Ovary (tissue), 9 donors: Measurements from ENCODE around the gene OGFOD2. TPM values are rescaled to one million over a fixed set of nuclear protein-coding genes. Genes with fewer than 3 reads are reported as not detected.

Source experiments
- DNase-seq, 5 donors: peaks; one replicate each; pipeline ENCODE4 v3.0.0-alpha.2; 2019 to 2020
- H3K27ac ChIP-seq, 2 donors: fragments of 200-600 bp; one replicate each; pipeline versions ENCODE4 v1.5.1 to v1.8.0; 2019 to 2022
- H3K27me3 ChIP-seq: fragments of 200-600 bp; one replicate; pipeline ENCODE4 v1.8.0; 2022
- H3K36me3 ChIP-seq: fragments of 200-600 bp; sonication (generic); one replicate; pipeline ENCODE4 v1.5.1; 2019
- H3K4me1 ChIP-seq: one replicate; pipeline ENCODE4 v1.8.1; 2013; ENCODE audit warnings: mild to moderate bottlenecking, moderate library complexity; ENCODE audit not compliant: insufficient read depth
- H3K4me3 ChIP-seq: fragments of 200-600 bp; sonication (generic); one replicate; pipeline ENCODE4 v1.5.1; 2017
- H3K9me3 ChIP-seq, 2 donors: fragments of 200-600 bp in 1 of 2; sonication (generic) in 1 of 2; one replicate each; pipeline versions ENCODE4 v1.5.1 to v1.8.1; 2013 to 2019; ENCODE audit warnings: mild to moderate bottlenecking in 1 of 2, moderate library complexity in 1 of 2
- CTCF ChIP-seq, 3 donors: fragments of 450-650 bp in 2 of 3; fragments of 200-600 bp in 1 of 3; IDR thresholded peaks; one replicate each; pipeline versions ENCODE4 v1.5.1 to v1.8.0; 2016 to 2022; ENCODE audit warnings: antibody characterized with exemption in 3 of 3, mild to moderate bottlenecking in 1 of 3
- EP300 ChIP-seq: sonication (generic); formaldehyde crosslinking; IDR thresholded peaks from one replicate; pipeline ENCODE4 v1.6.1; 2017; ENCODE audit warnings: antibody characterized with exemption
- POLR2A ChIP-seq: fragments of 450-650 bp; IDR thresholded peaks from one replicate; pipeline ENCODE4 v1.6.1; 2017; ENCODE audit warnings: antibody characterized with exemption, mild to moderate bottlenecking, moderate library complexity
- WGBS, 3 donors: extraction: QIAGEN DNeasy Blood & Tissue Kit in 1 of 3; methylation state at CpG; one replicate each; pipeline versions ENCODE4 v1.1.5 to v1.1.7; 2013 to 2017; 5-methylcytosine and 5-hydroxymethylcytosine counted together
- intact Hi-C, 4 donors: fragments of 100-400 bp; cut with DNase I; formaldehyde crosslinking; loops; one replicate each; pipeline versions ENCODE4 v1.11.0 to v1.15.1; 2022 to 2023
- microRNA-seq, 3 donors: library from miRNA; unstranded; fragments of <30 nt; microRNA quantifications; one replicate each; pipeline versions ENCODE4 to v1.2.0, GENCODE V29; 2019 to 2020
- polyA plus RNA-seq, 2 donors: library from polyadenylated mRNA; stranded (reverse); fragments of 200-250 nt in 1 of 2; fragments of 350-450 nt in 1 of 2; fragmentation: Illumina TruSeq in 1 of 2; extraction: RNeasy Lipid Tissue Mini Kit (QIAGEN cat#74804) in 1 of 2; gene quantifications; one replicate each; pipeline ENCODE4 v1.2.3, GENCODE V29; 2013 to 2014
- small RNA-seq: library from RNA; depleted of rRNA; stranded (forward); fragments of <200 nt; gene quantifications from one replicate; pipeline ENCODE3, GENCODE V24; 2016
- total RNA-seq, 7 donors: library from RNA; depleted of rRNA in 2 of 7; stranded (reverse); fragments of >200 nt in 2 of 7; fragmentation: NEBNext Ultra II Directional in 3 of 7; extraction: Animal tissue kit (Norgen Biotek cat#: 25700) in 3 of 7; gene quantifications; one replicate each; pipeline versions ENCODE4 v1.1.0 to v1.2.4, GENCODE V29; 2016 to 2023
- donor health status: DM: no; HTN: no; CAD: no; lungs with moderate emphysema.
- donor health status: DM: no; HTN: no; CAD: no.
- donor health status: Bipolar disorder and iron deficiency.
- donor health status: DM: yes; HTN: yes; CAD: no.
- donor health status: DM: no; HTN: no; CAD: no.
- donor health status: DM: yes; HTN: yes; CAD: no.

The OGFOD2 gene
- total and polyA plus RNA-seq, 9 donors = 1.4 to 17.6 (median 16.8) TPM

GRCh38 chr12:123026094-123026853, 51.2 kb downstream of the OGFOD2 start:
- intact Hi-C loops = no loop called here
- H3K27me3 ChIP-seq = no peaks in the 10 kb centered on the region
- TF ChIP-seq EP300 (no peak), CTCF (IDR thresholded peaks at IDR 0.05) (no peak), POLR2A (no peak)
- WGBS, 3 donors = 87 to 92% (median 87%) methylated on average over 9 of the region's 9 CpGs
- no peaks in the 10 kb centered on the region for H3K4me1 ChIP-seq
- H3K9me3 ChIP-seq = no peaks in the 10 kb centered on the region
- H3K36me3 ChIP-seq = no peaks in the 10 kb centered on the region
- no peak overlapping the region for H3K27ac ChIP-seq
- H3K4me3 ChIP-seq = no peak overlapping the region
- no peak for DNase-seq

GRCh38 chr12:123027726-123028445, 52.8 kb downstream of the OGFOD2 start:
- intact Hi-C loops = no loop called here
- no peak overlapping the region for H3K27ac ChIP-seq
- TF ChIP-seq EP300 (no peak), POLR2A (no peak), CTCF (IDR thresholded peaks at IDR 0.05) (no peak)
- H3K4me1 ChIP-seq = no peaks in the 10 kb centered on the region
- 80% methylated on average over 19 of the region's 19 CpGs for WGBS, 3 donors
- H3K4me3 ChIP-seq = no peak overlapping the region
- no peaks in the 10 kb centered on the region for H3K9me3 ChIP-seq
- no peaks in the 10 kb centered on the region for H3K27me3 ChIP-seq
- H3K36me3 ChIP-seq = no peaks in the 10 kb centered on the region
- DNase-seq = no peak

- WGBS, 3 donors = 81 to 86% (median 86%) methylated on average over 7 of the region's 7 CpGs
- H3K4me3 ChIP-seq = no peak overlapping the region
- H3K4me1 ChIP-seq = no peaks in the 10 kb centered on the region
- no peak for DNase-seq
- no peaks in the 10 kb centered on the region for H3K36me3 ChIP-seq
- no peaks in the 10 kb centered on the region for H3K27me3 ChIP-seq
- intact Hi-C loops = no loop called here
- no peaks in the 10 kb centered on the region for H3K9me3 ChIP-seq
- TF ChIP-seq EP300 (no peak), CTCF (IDR thresholded peaks at IDR 0.05) (no peak), POLR2A (no peak)
- H3K27ac ChIP-seq = no peak overlapping the region
Measured at GRCh38 chr12:123028475-123028874, 53.4 kb downstream of the OGFOD2 start.

- H3K9me3 ChIP-seq = no peaks in the 10 kb centered on the region
- H3K27me3 ChIP-seq = no peaks in the 10 kb centered on the region
- no peaks in the 10 kb centered on the region for H3K36me3 ChIP-seq
- H3K27ac ChIP-seq = no peak overlapping the region
- H3K4me1 ChIP-seq = no peaks in the 10 kb centered on the region
- DNase-seq = no peak
- intact Hi-C loops = no loop called here
- TF ChIP-seq POLR2A = no peak
- TF ChIP-seq CTCF (IDR thresholded peaks at IDR 0.05) = no peak
- no peak for TF ChIP-seq EP300
- H3K4me3 ChIP-seq = no peak overlapping the region
Measured at GRCh38 chr12:123029550-123029949, 54.5 kb downstream of the OGFOD2 start.

Small RNAs within 50 kb of the gene (microRNA-seq; reads per million reads assigned to microRNA genes)
- gene MIR4304 = 0 reads per million in 3 donors

Small RNAs within 50 kb of the gene (small RNA-seq; reads per million reads assigned to genes)
- not detected for gene ARL6IP4
- not detected for gene MIR4304

Other genes starting within 250 kb of the OGFOD2 start
- gene HCAR1, start 244.4 kb upstream of the OGFOD2 start, total RNA-seq = 1 to 10 TPM in 1 of 7 donors, under 1 TPM in 5, not detected in 1; 0.10 to 2.6 (median 0.53) TPM
- gene HCAR1, start 244.4 kb upstream of the OGFOD2 start, polyA plus RNA-seq = 1 to 10 TPM in 1 of 2 donors, under 1 TPM in 1; 0.21 to 1.1 TPM
- gene DENR, start 222.4 kb upstream of the OGFOD2 start, total RNA-seq = 10 to 100 TPM; 13.0 to 34.0 (median 27.7) TPM
- 10 to 100 TPM; 18.3 to 35.5 TPM for gene DENR, start 222.4 kb upstream of the OGFOD2 start, polyA plus RNA-seq
- gene CCDC62, start 200.7 kb upstream of the OGFOD2 start, total RNA-seq = under 1 TPM; 0.11 to 0.51 (median 0.30) TPM
- under 1 TPM; 0.07 to 0.15 TPM for gene CCDC62, start 200.7 kb upstream of the OGFOD2 start, polyA plus RNA-seq
- 10 to 100 TPM in 5 of 7 donors, 1 to 10 TPM in 2; 9.0 to 20.2 (median 10.4) TPM for gene HIP1R, start 139.8 kb upstream of the OGFOD2 start, total RNA-seq
- 10 to 100 TPM in 1 of 2 donors, 1 to 10 TPM in 1; 1.4 to 11.5 TPM for gene HIP1R, start 139.8 kb upstream of the OGFOD2 start, polyA plus RNA-seq
- 10 to 100 TPM; 11.1 to 44.3 (median 13.2) TPM for gene VPS37B, start 79.1 kb upstream of the OGFOD2 start, total RNA-seq
- 10 to 100 TPM in 1 of 2 donors, 1 to 10 TPM in 1; 9.5 to 12.1 TPM for gene VPS37B, start 79.1 kb upstream of the OGFOD2 start, polyA plus RNA-seq
- gene ABCB9, start 8.8 kb upstream of the OGFOD2 start, total RNA-seq = 10 to 100 TPM in 2 of 7 donors, 1 to 10 TPM in 5; 4.1 to 14.3 (median 6.9) TPM
- 1 to 10 TPM; 1.7 to 3.4 TPM for gene ABCB9, start 8.8 kb upstream of the OGFOD2 start, polyA plus RNA-seq
- 100 to 1,000 TPM; 158 to 216 (median 192) TPM for gene ARL6IP4, start 5.4 kb downstream of the OGFOD2 start, total RNA-seq
- 100 to 1,000 TPM in 1 of 2 donors, 10 to 100 TPM in 1; 65.4 to 313 TPM for gene ARL6IP4, start 5.4 kb downstream of the OGFOD2 start, polyA plus RNA-seq
- gene PITPNM2, start 175.8 kb downstream of the OGFOD2 start, total RNA-seq = 10 to 100 TPM; 11.1 to 71.8 (median 38.2) TPM
- gene PITPNM2, start 175.8 kb downstream of the OGFOD2 start, polyA plus RNA-seq = 10 to 100 TPM; 11.1 to 12.5 TPM